Neural cell (in vitro differentiated cells): Measurements from ENCODE around the gene GNA15. TPM values are rescaled to one million over a fixed set of nuclear protein-coding genes. Genes with fewer than 3 reads are reported as not detected.

Experiments
- H2AFZ ChIP-seq: fragments of 200-600, 300-800 bp; sonication (generic), shearing (Covaris generic); 2 replicates; pipeline ENCODE4 v1.6.0; 2014; ENCODE audit warnings: low read depth, mild to moderate bottlenecking, antibody characterized with exemption, low read length, moderate library complexity
- H3F3A ChIP-seq: fragments of 200-600 bp; shearing (Covaris generic); 2 replicates; pipeline ENCODE4 v1.6.1; 2016; ENCODE audit warnings: mild to moderate bottlenecking, moderate library complexity, mixed read lengths, antibody characterized with exemption, low read length; ENCODE audit not compliant: insufficient read depth, poor library complexity, severe bottlenecking
- H3K27ac ChIP-seq: fragments of 200-600, 300-800 bp; sonication (generic), shearing (Covaris generic); 2 replicates; pipeline ENCODE4 v1.5.1; 2014; ENCODE audit warnings: mild to moderate bottlenecking, low read length, moderate library complexity
- H3K27me3 ChIP-seq: fragments of 300-800, 200-600 bp; sonication (generic), shearing (Covaris generic); 2 replicates; pipeline ENCODE4 v1.6.0; 2014; ENCODE audit warnings: mild to moderate bottlenecking, low read depth, low read length, moderate library complexity; ENCODE audit not compliant: insufficient read depth
- H3K36me3 ChIP-seq: fragments of 300-800, 200-600 bp; sonication (generic), shearing (Covaris generic); 2 replicates; pipeline ENCODE4 v1.5.1; 2014; ENCODE audit warnings: mild to moderate bottlenecking, antibody characterized with exemption, low read length, moderate library complexity; ENCODE audit not compliant: insufficient read depth
- H3K4me2 ChIP-seq: fragments of 300-800, 200-600 bp; sonication (generic), shearing (Covaris generic); 2 replicates; pipeline ENCODE4 v1.6.0; 2014; ENCODE audit warnings: mild to moderate bottlenecking, low read length
- H3K4me3 ChIP-seq: fragments of 300-800, 200-600 bp; sonication (generic), shearing (Covaris generic); 2 replicates; pipeline ENCODE4 v1.5.1; 2014; ENCODE audit warnings: mild to moderate bottlenecking, low read length, moderate library complexity
- H3K79me2 ChIP-seq: fragments of 200-600 bp; shearing (Covaris generic); replicated peaks from 2 replicates; pipeline ENCODE4 v1.6.0; 2014; ENCODE audit warnings: mild to moderate bottlenecking, low read length, moderate library complexity; ENCODE audit not compliant: insufficient read depth
- H3K9ac ChIP-seq: fragments of 300-800, 200-600 bp; sonication (generic), shearing (Covaris generic); 2 replicates; pipeline ENCODE4 v1.6.1; 2016; ENCODE audit warnings: mild to moderate bottlenecking, low read length, mixed read lengths
- H3K9me2 ChIP-seq: fragments of 200-600 bp; shearing (Covaris generic); 2 replicates; pipeline ENCODE4 v1.6.1; 2016; ENCODE audit warnings: mild to moderate bottlenecking, low read length, mixed read lengths; ENCODE audit not compliant: insufficient read depth
- H3K9me3 ChIP-seq: fragments of 200-600, 300-800 bp; sonication (generic), shearing (Covaris generic); 2 replicates; pipeline ENCODE4 v1.6.1; 2016; ENCODE audit warnings: mild to moderate bottlenecking, mixed run types, low read length, moderate library complexity, mixed read lengths
- H4K20me1 ChIP-seq: fragments of 200-600 bp; shearing (Covaris generic); 2 replicates; pipeline ENCODE4 v1.6.1; 2016; ENCODE audit warnings: mild to moderate bottlenecking, mixed run types; ENCODE audit not compliant: insufficient read depth
- EP300 ChIP-seq: fragments of 450-650 bp; conservative IDR thresholded peaks from 2 replicates; pipeline ENCODE4 v1.6.1; 2014; ENCODE audit warnings: antibody characterized with exemption, mild to moderate bottlenecking, moderate library complexity; ENCODE audit not compliant: poor library complexity, severe bottlenecking
- EZH2 ChIP-seq: fragments of 200-600, 300-800 bp; shearing (Covaris generic), sonication (generic); IDR thresholded peaks from 2 replicates; pipeline ENCODE4 v1.6.1; 2014; ENCODE audit warnings: antibody characterized with exemption, low read length, borderline replicate concordance, mild to moderate bottlenecking; ENCODE audit not compliant: insufficient read depth, poor library complexity, severe bottlenecking
- MXI1 ChIP-seq: fragments of 450-650 bp; conservative IDR thresholded peaks from 2 replicates; pipeline ENCODE4 v1.6.1; 2014; ENCODE audit warnings: antibody characterized with exemption, mild to moderate bottlenecking; ENCODE audit not compliant: poor library complexity, severe bottlenecking
- RAD21 ChIP-seq: fragments of 450-650 bp; conservative IDR thresholded peaks from 2 replicates; pipeline ENCODE4 v1.6.1; 2014; ENCODE audit warnings: antibody characterized with exemption, mild to moderate bottlenecking, moderate library complexity
- REST ChIP-seq: IDR thresholded peaks from 2 replicates; pipeline ENCODE4 v1.6.1; 2012; ENCODE audit warnings: borderline replicate concordance
- SMC3 ChIP-seq: fragments of 450-650 bp; conservative IDR thresholded peaks from 2 replicates; pipeline ENCODE4 v1.6.1; 2014; ENCODE audit warnings: antibody characterized with exemption, mild to moderate bottlenecking, moderate library complexity; ENCODE audit not compliant: poor library complexity
- polyA plus RNA-seq: library from polyadenylated mRNA; depleted of rRNA; stranded (reverse); fragments of >200 nt; gene quantifications from 2 replicates; pipeline ENCODE4 v1.2.3, GENCODE V29; 2014
- TF ChIP-seq, protein P1 (sequence below): fragments of 450-650 bp; IDR thresholded peaks from 2 replicates; pipeline ENCODE4 v1.5.1; 2014; ENCODE audit warnings: antibody characterized with exemption, mild to moderate bottlenecking, moderate library complexity; ENCODE audit not compliant: poor library complexity, severe bottlenecking

The GNA15 gene
- polyA plus RNA-seq, 1 donor from 2014 or later, result not detected

DNA sequence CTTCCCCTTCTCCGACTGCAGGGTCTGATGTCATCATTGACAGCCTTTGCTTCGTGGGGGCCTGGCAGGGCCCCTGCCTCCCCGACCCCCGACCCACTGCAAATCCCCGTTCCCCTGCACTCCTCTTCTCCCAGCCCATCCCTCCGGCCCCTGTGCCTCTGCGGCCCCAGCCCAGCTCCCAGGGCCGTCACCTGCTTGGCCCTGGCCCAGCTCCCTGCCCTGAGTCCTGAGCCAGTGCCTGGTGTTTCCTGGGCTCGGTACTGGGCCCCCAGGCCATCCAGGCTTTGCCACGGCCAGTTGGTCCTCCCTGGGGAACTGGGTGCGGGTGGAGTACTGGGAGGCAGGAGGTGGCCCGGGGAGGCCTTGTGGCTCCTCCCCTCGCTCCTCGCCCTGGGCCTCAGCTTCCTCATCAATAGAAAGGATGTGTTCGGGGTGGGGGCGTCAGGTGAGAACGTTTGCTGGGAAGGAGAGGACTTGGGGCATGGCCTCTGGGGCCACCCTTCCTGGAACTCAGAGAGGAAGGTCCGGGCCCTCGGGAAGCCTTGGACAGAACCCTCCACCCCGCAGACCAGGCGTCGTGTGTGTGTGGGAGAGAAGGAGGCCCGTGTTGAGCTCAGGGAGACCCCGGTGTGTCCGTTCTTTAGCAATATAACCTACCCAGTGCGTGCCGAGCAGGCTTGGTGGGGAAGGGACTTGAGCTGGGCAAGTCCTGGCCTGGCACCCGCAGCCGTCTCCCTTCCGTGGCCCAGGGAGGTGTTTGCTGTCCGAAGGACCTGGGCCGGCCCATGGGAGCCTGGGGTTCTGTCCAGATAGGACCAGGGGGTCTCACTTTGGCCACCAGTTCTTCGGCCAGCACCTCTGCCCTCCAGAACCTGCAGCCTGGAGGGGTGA lies 72.7 kb downstream of the GNA15 start:
- H3K36me3 ChIP-seq, result no peaks in the 10 kb centered on the region
- H3K9me3 ChIP-seq, result no peaks in the 10 kb centered on the region

GRCh38 chr19:3210347-3211017 lies 74.6 kb downstream of the GNA15 start:
- no peaks in the 10 kb centered on the region for H3F3A ChIP-seq
- no peak overlapping the region for H2AFZ ChIP-seq
- no peaks in the 10 kb centered on the region for H3K36me3 ChIP-seq

More for the DNA sequence above, 72.7 kb downstream of the GNA15 start:
- no peaks in the 10 kb centered on the region for H3K79me2 ChIP-seq
- no peak overlapping the region for H3K4me3 ChIP-seq
- no peaks in the 10 kb centered on the region for H3K27me3 ChIP-seq
- no peak overlapping the region for H3K9ac ChIP-seq
- H2AFZ ChIP-seq, result no peak overlapping the region
- H3K9me2 ChIP-seq, result no peaks in the 10 kb centered on the region
- H3F3A ChIP-seq, result no peaks in the 10 kb centered on the region
- TF ChIP-seq EZH2, result no peak
- TF ChIP-seq, protein P1, sequence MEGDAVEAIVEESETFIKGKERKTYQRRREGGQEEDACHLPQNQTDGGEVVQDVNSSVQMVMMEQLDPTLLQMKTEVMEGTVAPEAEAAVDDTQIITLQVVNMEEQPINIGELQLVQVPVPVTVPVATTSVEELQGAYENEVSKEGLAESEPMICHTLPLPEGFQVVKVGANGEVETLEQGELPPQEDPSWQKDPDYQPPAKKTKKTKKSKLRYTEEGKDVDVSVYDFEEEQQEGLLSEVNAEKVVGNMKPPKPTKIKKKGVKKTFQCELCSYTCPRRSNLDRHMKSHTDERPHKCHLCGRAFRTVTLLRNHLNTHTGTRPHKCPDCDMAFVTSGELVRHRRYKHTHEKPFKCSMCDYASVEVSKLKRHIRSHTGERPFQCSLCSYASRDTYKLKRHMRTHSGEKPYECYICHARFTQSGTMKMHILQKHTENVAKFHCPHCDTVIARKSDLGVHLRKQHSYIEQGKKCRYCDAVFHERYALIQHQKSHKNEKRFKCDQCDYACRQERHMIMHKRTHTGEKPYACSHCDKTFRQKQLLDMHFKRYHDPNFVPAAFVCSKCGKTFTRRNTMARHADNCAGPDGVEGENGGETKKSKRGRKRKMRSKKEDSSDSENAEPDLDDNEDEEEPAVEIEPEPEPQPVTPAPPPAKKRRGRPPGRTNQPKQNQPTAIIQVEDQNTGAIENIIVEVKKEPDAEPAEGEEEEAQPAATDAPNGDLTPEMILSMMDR, result no peak
- no peak for TF ChIP-seq SMC3
- no peak for TF ChIP-seq MXI1
- no peak overlapping the region for H3K27ac ChIP-seq
- no peaks in the 10 kb centered on the region for H4K20me1 ChIP-seq
- H3K4me2 ChIP-seq, result no peak overlapping the region

More at GRCh38 chr19:3210347-3211017, 74.6 kb downstream of the GNA15 start:
- TF ChIP-seq EZH2 (no peak), REST (no peak), SMC3 (peak; percentile 38), RAD21 (no peak), EP300 (no peak), MXI1 (no peak)
- TF ChIP-seq, protein P1, result peak; percentile 44
- no peak overlapping the region for H3K4me3 ChIP-seq
- H3K9me2 ChIP-seq, result no peaks in the 10 kb centered on the region
- no peaks in the 10 kb centered on the region for H4K20me1 ChIP-seq
- no peaks in the 10 kb centered on the region for H3K79me2 ChIP-seq
- H3K27ac ChIP-seq, result no peak overlapping the region
- no peaks in the 10 kb centered on the region for H3K9me3 ChIP-seq
- H3K9ac ChIP-seq, result no peak overlapping the region
- no peaks in the 10 kb centered on the region for H3K27me3 ChIP-seq
- H3K4me2 ChIP-seq, result no peak overlapping the region
